Sigmoid colon (tissue), 4 donors: ENCODE measurements around the gene RADX.

Experiments
- CTCF ChIP-seq, 4 experiments: fragments of 450-650 bp in 3 of 4; fragments of 200-600 bp in 1 of 4; IDR thresholded peaks; one replicate each; pipeline ENCODE4 v1.5.1; 2016 to 2019; ENCODE audit warnings: antibody characterized with exemption in 4 of 4, mild to moderate bottlenecking in 3 of 4, moderate library complexity in 2 of 4
- EP300 ChIP-seq, 4 donors: sonication (generic); formaldehyde crosslinking; IDR thresholded peaks; one replicate each; pipeline ENCODE4 v1.6.1; 2017; ENCODE audit warnings: antibody characterized with exemption in 4 of 4
- POLR2A ChIP-seq, 2 donors: fragments of 450-650 bp; IDR thresholded peaks; one replicate each; pipeline ENCODE4 v1.6.1; 2016; ENCODE audit warnings: antibody characterized with exemption in 2 of 2, mild to moderate bottlenecking in 2 of 2, moderate library complexity in 2 of 2
- POLR2AphosphoS5 ChIP-seq, 4 donors: sonication (generic); formaldehyde crosslinking; IDR thresholded peaks; one replicate each; pipeline ENCODE4 v1.6.1; 2017; ENCODE audit warnings: antibody characterized with exemption in 4 of 4

- TF ChIP-seq CTCF (IDR thresholded peaks at IDR 0.05) = no peak
- no peak for TF ChIP-seq EP300 (IDR thresholded peaks at IDR 0.05)
- no peak for TF ChIP-seq POLR2AphosphoS5 (IDR thresholded peaks at IDR 0.05)
- TF ChIP-seq POLR2A (IDR thresholded peaks at IDR 0.05) = no peak
These were observed 480 bp upstream of the RADX start for GRCh38 chrX:106611317-106611678.
